Stimulated activated CD4-positive, alpha-beta T cell treated with anti-CD3 and anti-CD28 coated beads, Interleukin-4, amount 100 ng/mL, for 1 hour (primary cell): ENCODE data around the gene AP2B1.
"Not testable (repeated sequence)": the region's sequence is repeated elsewhere in the genome, so short reads cannot be mapped to it uniquely, and the experiment has no call there.

Experiments
- DNase-seq: peaks from one replicate; pipeline ENCODE4 v3.0.0-alpha.2; 2020

Gene AP2B1

GRCh38 chr17:35703308-35703707 lies 116.2 kb downstream of the AP2B1 start:
- not testable (repeated sequence) for DNase-seq

GRCh38 chr17:35705230-35705629 lies 118.1 kb downstream of the AP2B1 start:
- no peak for DNase-seq

- no peak for DNase-seq
Measured at GRCh38 chr17:35705705-35706104, 118.6 kb downstream of the AP2B1 start.

- DNase-seq: no peak
Measured at GRCh38 chr17:35708149-35708548, 121.0 kb downstream of the AP2B1 start.

DNA sequence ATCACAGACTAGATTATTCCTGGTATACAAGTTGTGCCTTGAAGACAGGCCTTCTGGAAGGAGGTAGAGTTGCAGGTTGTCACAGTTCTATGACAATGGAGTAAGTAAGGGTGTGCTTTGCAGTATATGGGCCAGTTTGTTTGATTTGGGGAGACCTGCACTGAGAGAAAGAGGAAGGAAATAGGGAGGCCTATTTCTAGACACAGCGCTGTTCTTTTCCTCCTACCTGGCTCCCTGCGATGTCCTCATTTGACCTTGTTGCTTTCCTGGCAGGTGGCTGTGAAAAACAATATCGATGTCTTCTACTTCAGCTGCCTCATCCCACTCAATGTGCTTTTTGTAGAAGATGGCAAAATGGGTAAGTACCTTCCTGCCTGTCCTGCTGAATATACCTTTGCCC lies 121.8 kb downstream of the AP2B1 start:
- DNase-seq: no peak

DNA sequence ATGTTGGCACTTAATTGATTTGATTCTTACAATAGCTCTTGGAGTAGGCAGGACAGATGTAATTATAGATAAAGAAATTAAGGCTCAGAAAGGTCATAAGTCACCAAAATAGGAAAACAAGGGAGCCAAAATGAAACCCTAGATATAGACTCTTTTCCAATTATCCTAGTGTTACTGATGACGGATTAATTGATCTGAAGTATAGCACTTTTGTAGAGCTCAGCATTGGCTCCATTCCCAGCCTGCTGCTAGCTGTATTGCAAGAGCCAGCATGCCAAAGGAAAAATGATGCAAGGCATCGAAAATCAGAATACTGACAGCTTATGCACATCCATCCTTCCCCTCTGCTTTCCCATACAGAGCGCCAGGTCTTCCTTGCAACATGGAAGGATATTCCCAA lies 122.8 kb downstream of the AP2B1 start:
- no peak for DNase-seq

DNA sequence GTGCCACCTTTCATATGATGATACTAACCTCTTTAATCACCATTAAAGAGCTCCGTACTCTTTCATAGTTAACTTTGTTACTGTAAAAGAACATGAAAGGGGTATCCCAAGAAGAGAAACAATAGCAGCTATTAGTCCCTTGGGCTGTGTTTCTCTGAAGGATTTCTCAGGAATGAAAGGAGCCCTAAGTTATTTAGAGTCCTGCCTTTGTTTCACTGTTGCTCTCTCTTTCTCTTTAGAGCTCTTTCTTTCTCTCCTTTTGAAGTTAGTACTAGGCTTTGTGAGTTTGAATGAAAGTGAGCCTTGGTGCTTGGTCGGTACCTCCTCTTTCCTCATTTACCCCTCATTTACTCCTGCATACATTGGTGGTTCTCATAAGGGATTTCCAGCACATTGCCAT lies 123.8 kb downstream of the AP2B1 start:
- no peak for DNase-seq

GRCh38 chr17:35713069-35713728 lies 126.1 kb downstream of the AP2B1 start:
- no peak for DNase-seq

GRCh38 chr17:35714988-35715387 lies 127.9 kb downstream of the AP2B1 start:
- DNase-seq: no peak

- DNase-seq: no peak
Measured at GRCh38 chr17:35715416-35715815, 128.3 kb downstream of the AP2B1 start.

DNA sequence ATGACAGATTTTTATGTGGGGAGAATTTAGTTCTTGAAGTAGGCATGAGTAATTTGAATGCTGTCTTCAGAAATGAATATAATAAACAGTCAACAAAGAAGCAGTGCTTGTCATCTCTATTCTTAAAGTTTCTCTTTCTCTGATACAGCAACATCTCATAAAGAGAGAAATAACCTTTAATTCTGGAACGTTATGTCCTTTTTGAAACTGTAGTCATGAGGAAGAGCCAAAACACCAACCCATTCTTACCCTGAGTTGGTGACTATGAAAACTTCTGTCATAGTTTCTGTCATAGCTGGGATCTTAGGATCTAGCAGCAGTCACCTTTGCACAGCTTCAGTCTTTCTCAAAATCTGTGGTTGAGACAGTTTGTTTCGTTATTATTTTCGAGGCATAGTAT lies 129.1 kb downstream of the AP2B1 start:
- DNase-seq: no peak

GRCh38 chr17:35716897-35717465 lies 129.9 kb downstream of the AP2B1 start:
- DNase-seq: no peak

- no peak for DNase-seq
Measured at GRCh38 chr17:35717475-35717874, 130.4 kb downstream of the AP2B1 start.

GRCh38 chr17:35723735-35724134 lies 136.6 kb downstream of the AP2B1 start:
- no peak for DNase-seq

GRCh38 chr17:35725058-35725457 lies 137.9 kb downstream of the AP2B1 start:
- no peak for DNase-seq

- DNase-seq: no peak
Measured at GRCh38 chr17:35725802-35726126, 138.6 kb downstream of the AP2B1 start.

GRCh38 chr17:35726127-35726952 lies 139.2 kb downstream of the AP2B1 start:
- DNase-seq: no peak

GRCh38 chr17:35726953-35727460 lies 139.9 kb downstream of the AP2B1 start:
- no peak for DNase-seq

DNA sequence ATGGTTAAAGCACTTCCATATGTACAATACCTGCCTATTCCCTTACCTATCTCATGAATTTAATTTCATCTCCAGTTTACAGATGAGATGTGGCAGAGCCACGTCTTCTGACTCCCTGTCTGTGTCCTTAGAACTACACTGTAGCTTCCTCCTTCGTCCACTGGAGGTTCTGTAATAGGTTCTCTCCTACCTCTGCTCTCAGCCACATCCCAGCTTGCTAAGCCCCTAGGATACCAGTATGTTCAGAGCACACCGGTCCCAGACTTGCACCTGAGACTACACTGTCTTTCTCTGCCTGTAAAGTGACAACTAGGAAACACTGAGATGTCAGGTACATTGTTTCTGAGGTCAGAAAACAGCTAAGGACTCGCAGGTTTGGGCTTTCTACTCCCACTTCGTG lies 140.5 kb downstream of the AP2B1 start:
- no peak for DNase-seq

- DNase-seq: no peak
Measured at GRCh38 chr17:35728551-35728950, 141.4 kb downstream of the AP2B1 start.

GRCh38 chr17:35729405-35729833 lies 142.3 kb downstream of the AP2B1 start:
- DNase-seq: no peak

GRCh38 chr17:35730400-35731005 lies 143.4 kb downstream of the AP2B1 start:
- DNase-seq: no peak

DNA sequence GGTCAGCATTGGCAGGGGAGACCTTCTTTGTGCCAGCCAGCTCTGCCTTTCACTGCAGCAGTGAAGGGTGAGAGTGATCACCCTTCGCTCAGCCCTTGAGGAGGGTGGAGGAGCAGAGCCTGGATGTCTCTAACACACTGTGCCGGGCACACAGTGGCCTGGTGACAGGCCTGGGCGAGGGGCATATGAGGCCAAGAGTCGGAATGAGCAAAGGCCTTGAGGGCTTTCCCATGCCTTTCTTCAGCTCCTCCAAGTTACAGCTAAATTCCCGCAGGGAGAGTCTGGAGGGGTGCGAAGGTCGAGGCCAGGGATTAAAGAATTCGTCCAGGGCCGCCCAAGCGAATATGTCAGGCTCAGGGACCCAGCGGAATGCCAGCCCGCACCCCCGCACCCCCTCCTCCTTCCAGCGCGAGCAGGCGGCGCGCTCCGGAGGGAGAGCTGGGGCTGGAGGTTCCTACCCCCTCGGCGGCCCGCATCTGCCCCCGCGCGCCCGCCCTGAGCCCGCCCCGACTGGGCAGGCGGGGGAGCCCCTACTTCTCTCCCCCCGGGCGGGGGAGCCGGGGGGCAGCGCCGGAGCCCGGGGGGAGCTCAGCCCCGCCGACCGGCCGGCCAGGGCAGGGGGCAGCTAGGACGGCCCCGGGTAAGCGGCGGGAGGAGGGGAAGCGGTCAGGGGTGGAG lies 144.3 kb downstream of the AP2B1 start, which contains the start of gene RASL10B:
Gene RASL10B (plus strand): TSS at position 401 of the 678 bp plus-strand sequence. CDS start 3,546 bp downstream, outside the sequence.
- DNase-seq: peak; percentile 65
